ENCODE data around the gene LRRC7. TPM values are rescaled to one million over a fixed set of nuclear protein-coding genes. Genes with fewer than 3 reads are reported as not detected.

The LRRC7 gene
- total RNA-seq, 1 donor from 2014 or later, result not detected

- no peaks in the 10 kb centered on the region for H3K36me3 Mint-ChIP-seq (ENCODE audit: low read depth)
- no peak overlapping the region for H3K27ac Mint-ChIP-seq
- DNase-seq (no peak), ATAC-seq (ENCODE audit: low read depth) (no peak)
- no peaks in the 10 kb centered on the region for H3K9me3 Mint-ChIP-seq
- H3K4me1 Mint-ChIP-seq, result no peaks in the 10 kb centered on the region
- intact Hi-C loops (cut with micrococcal nuclease), result no loop called here
- ChIA-PET POLR2A (no interaction called here), CTCF (no interaction called here)
- H3K4me3 Mint-ChIP-seq, result no peak overlapping the region
- no peak for TF ChIP-seq CTCF (IDR thresholded peaks at IDR 0.05)
- no peaks in the 10 kb centered on the region for H3K27me3 Mint-ChIP-seq
These were observed 112.2 kb downstream of the LRRC7 start for GRCh38 chr1:69679965-69680364.

GRCh38 chr1:69686367-69686984 lies 118.8 kb downstream of the LRRC7 start:
- ChIA-PET POLR2A (no interaction called here), CTCF (no interaction called here)
- Mint-ChIP-seq H3K4me3 (no peak overlapping the region), H3K27me3 (no peaks in the 10 kb centered on the region), H3K9me3 (peaks cover 4% of the 10 kb centered on the region), H3K27ac (no peak overlapping the region), H3K4me1 (no peaks in the 10 kb centered on the region), H3K36me3 (ENCODE audit: low read depth) (no peaks in the 10 kb centered on the region)
- no peak for DNase-seq
- TF ChIP-seq CTCF (IDR thresholded peaks at IDR 0.05), result no peak
- no peak for ATAC-seq (ENCODE audit: low read depth)
- intact Hi-C loops (cut with micrococcal nuclease), result no loop called here

- intact Hi-C loops (cut with micrococcal nuclease), result no loop called here
- CTCF ChIA-PET, result no interaction called here
- no peak for ATAC-seq (ENCODE audit: low read depth)
- no peak for TF ChIP-seq CTCF (IDR thresholded peaks at IDR 0.05)
- Mint-ChIP-seq H3K27ac (no peak overlapping the region), H3K27me3 (no peaks in the 10 kb centered on the region), H3K4me1 (no peaks in the 10 kb centered on the region), H3K4me3 (no peak overlapping the region), H3K36me3 (ENCODE audit: low read depth) (no peaks in the 10 kb centered on the region), H3K9me3 (peaks cover 4% of the 10 kb centered on the region)
- DNase-seq, result no peak
- POLR2A ChIA-PET, result no interaction called here
These were observed 120.5 kb downstream of the LRRC7 start for GRCh38 chr1:69688193-69688592.

- no peak for TF ChIP-seq CTCF (IDR thresholded peaks at IDR 0.05)
- no peaks in the 10 kb centered on the region for H3K4me1 Mint-ChIP-seq
- POLR2A ChIA-PET, result no interaction called here
- no peaks in the 10 kb centered on the region for H3K36me3 Mint-ChIP-seq (ENCODE audit: low read depth)
- H3K27me3 Mint-ChIP-seq, result no peaks in the 10 kb centered on the region
- H3K27ac Mint-ChIP-seq, result no peak overlapping the region
- no peak for DNase-seq
- intact Hi-C loops (cut with micrococcal nuclease), result no loop called here
- no peak overlapping the region for H3K4me3 Mint-ChIP-seq
- ATAC-seq (ENCODE audit: low read depth), result no peak
- CTCF ChIA-PET, result no interaction called here
- peaks cover 2% of the 10 kb centered on the region for H3K9me3 Mint-ChIP-seq
These were observed 123.5 kb downstream of the LRRC7 start for GRCh38 chr1:69691179-69691578.

DNA sequence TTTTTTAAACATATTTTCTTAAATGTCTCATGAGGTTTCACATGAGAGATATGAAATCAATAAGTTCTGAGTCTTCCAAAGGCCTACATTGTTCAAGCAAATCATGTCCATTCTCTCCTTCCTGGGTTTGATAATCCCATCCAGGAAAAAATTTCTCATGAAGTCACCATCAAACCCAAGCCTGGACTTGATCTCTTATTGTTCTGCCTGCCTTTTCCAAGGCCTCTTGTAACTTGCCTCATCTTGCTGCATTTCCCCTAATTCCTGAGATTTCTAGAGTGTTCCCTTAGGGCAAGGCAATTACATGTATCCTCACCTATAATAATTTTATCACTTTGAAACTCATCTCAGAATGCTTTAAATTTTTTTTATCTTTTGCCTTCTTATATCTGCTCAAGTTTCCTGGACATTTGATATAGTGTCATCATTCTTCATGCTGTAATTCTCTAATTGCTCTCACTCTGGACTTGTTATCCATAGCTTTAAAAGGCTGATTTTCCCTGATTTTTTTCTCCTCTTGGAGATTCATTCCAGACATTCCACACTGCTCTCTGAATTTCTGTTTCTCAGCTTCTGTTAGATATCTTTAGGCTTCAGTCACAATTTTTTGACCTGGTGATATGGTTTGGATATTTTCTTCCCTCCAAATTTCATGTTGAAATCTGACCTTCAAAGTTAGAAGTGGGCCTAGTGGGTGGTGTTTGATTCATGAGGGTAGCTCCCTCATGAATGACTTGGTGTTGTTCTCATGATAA lies 126.4 kb downstream of the LRRC7 start:
- Mint-ChIP-seq H3K36me3 (ENCODE audit: low read depth) (no peaks in the 10 kb centered on the region), H3K4me3 (no peak overlapping the region), H3K4me1 (no peaks in the 10 kb centered on the region), H3K9me3 (peaks cover 3% of the 10 kb centered on the region), H3K27me3 (no peaks in the 10 kb centered on the region), H3K27ac (no peak overlapping the region)
- TF ChIP-seq CTCF (IDR thresholded peaks at IDR 0.05), result no peak
- DNase-seq (no peak), ATAC-seq (ENCODE audit: low read depth) (no peak)
- ChIA-PET CTCF (no interaction called here), POLR2A (no interaction called here)
- intact Hi-C loops (cut with micrococcal nuclease), result no loop called here
